K562 (cell line): ENCODE data around the gene OLFML1. TPM values are rescaled to one million over a fixed set of nuclear protein-coding genes. Genes with fewer than 3 reads are reported as not detected.

ENCODE experiments used
- ATAC-seq: fragments of 200-7000 bp; cut with Tn5 transposase; 3 replicates; pipeline ENCODE4 v1.9.1; 2020; ENCODE audit warnings: moderate library complexity
- BruUV-seq: library from RNA; stranded (reverse); fragments of 400-500 nt; replicated peaks from 2 replicates; lab custom pipeline; 2021; lab: Mats Ljungman, UMichigan
- CTCF ChIA-PET: fragments of 300-600 bp; formaldehyde crosslinking; extraction: SDS; loops from one replicate; lab custom pipeline; 2021; ENCODE audit warnings: low intra/inter-chr PET ratio; lab: Yijun Ruan, JAX
- POLR2A ChIA-PET: fragments of 300-600, 350-650 bp; sonication (Branson Sonifier 250); formaldehyde crosslinking; extraction: SDS; loops from one replicate; lab custom pipeline; 2021; ENCODE audit warnings: antibody characterized with exemption, inconsistent platforms; lab: Yijun Ruan, JAX
- DNase-seq, 4 experiments: peaks; one replicate each; pipeline versions ENCODE4 v3.0.0 to v3.0.0-alpha.2; 2011 to 2018; ENCODE audit warnings: low spot score in 3 of 4, mixed read lengths in 3 of 4; ENCODE audit errors: extremely low read depth in 1 of 4
- FAIRE-seq: peaks from 2 replicates; lab custom pipeline; 2011; peaks lifted over from hg19 to GRCh38; lab: Jason Lieb, UNC
- H2AFZ ChIP-seq: 2 replicates; pipeline ENCODE4 v1.6.0; 2011; ENCODE audit warnings: low read depth, low read length, control low read depth, inconsistent platforms
- H3K27ac ChIP-seq: fragments of 200-600 bp; 3 replicates; pipeline ENCODE4 v1.8.0; 2011; ENCODE audit warnings: low read depth, mild to moderate bottlenecking, control low read depth, inconsistent platforms, low read length, moderate library complexity, mixed read lengths; ENCODE audit errors: extremely low read depth
- H3K27me3 ChIP-seq, 2 experiments: fragments of 300-600 bp in 1 of 2; 2 replicates in 1 of 2; 3 replicates in 1 of 2; pipeline versions ENCODE4 v1.6.0 to v1.8.0; 2011; ENCODE audit warnings: inconsistent platforms in 2 of 2, low read length in 2 of 2, mild to moderate bottlenecking in 1 of 2, mixed read lengths in 1 of 2, moderate library complexity in 1 of 2; ENCODE audit not compliant: control insufficient read depth in 2 of 2, insufficient read depth in 2 of 2
- H3K36me3 ChIP-seq: fragments of 300-600 bp; 3 replicates; pipeline ENCODE4 v1.8.0; 2011; ENCODE audit warnings: mild to moderate bottlenecking, low read length, inconsistent platforms; ENCODE audit not compliant: control insufficient read depth, insufficient read depth
- H3K4me1 ChIP-seq, 2 experiments: fragments of 200-600 bp in 1 of 2; replicated peaks in 1 of 2; 2 replicates in 1 of 2; 3 replicates in 1 of 2; pipeline versions ENCODE4 v1.5.1 to v1.8.0; 2011; ENCODE audit warnings: inconsistent platforms in 2 of 2, low read length in 2 of 2, mild to moderate bottlenecking in 1 of 2, mixed read lengths in 1 of 2, moderate library complexity in 1 of 2; ENCODE audit not compliant: control insufficient read depth in 2 of 2, insufficient read depth in 2 of 2
- H3K4me2 ChIP-seq: 2 replicates; pipeline ENCODE4 v1.6.1; 2011; ENCODE audit warnings: low read length, control low read depth, inconsistent platforms, mixed read lengths; ENCODE audit not compliant: insufficient read depth
- H3K4me3 ChIP-seq: fragments of 200-600 bp; sonication (generic), shearing (Covaris generic); 2 replicates; pipeline ENCODE4 v1.5.1; 2016; ENCODE audit warnings: control low read depth, inconsistent platforms
- H3K79me2 ChIP-seq: fragments of 200-600 bp; 3 replicates; pipeline ENCODE4 v1.8.0; 2011; ENCODE audit warnings: low read length, inconsistent platforms; ENCODE audit not compliant: control insufficient read depth, insufficient read depth
- H3K9ac ChIP-seq, 2 experiments: 2 replicates each; pipeline versions ENCODE4 v1.6.0 to v1.6.1; 2011; ENCODE audit warnings: low read depth in 2 of 2, low read length in 2 of 2, control low read depth in 1 of 2, inconsistent platforms in 1 of 2, mild to moderate bottlenecking in 1 of 2, mixed read lengths in 1 of 2; ENCODE audit not compliant: insufficient read depth in 1 of 2
- H3K9me1 ChIP-seq: one replicate; pipeline ENCODE4 v1.6.0; 2011; ENCODE audit warnings: inconsistent platforms, mild to moderate bottlenecking, low read length, moderate library complexity; ENCODE audit not compliant: control insufficient read depth, insufficient read depth
- H3K9me3 ChIP-seq: replicated peaks from 2 replicates; pipeline ENCODE4 v1.5.1; 2011; ENCODE audit warnings: low read depth, low read length, inconsistent platforms; ENCODE audit not compliant: control insufficient read depth, insufficient read depth
- H4K20me1 ChIP-seq: replicated peaks from 2 replicates; pipeline ENCODE4 v1.6.1; 2011; ENCODE audit warnings: low read length, inconsistent platforms, mixed read lengths; ENCODE audit not compliant: control insufficient read depth, insufficient read depth
- DDX20 ChIP-seq: fragments of 450-650 bp; IDR thresholded peaks from 2 replicates; pipeline ENCODE4 v1.6.1; 2016; ENCODE audit warnings: missing genetic modification characterization, low read depth, mild to moderate bottlenecking, missing compliant biosample characterization, moderate library complexity
- GABPA ChIP-seq: fragments of 200-800 bp; sonication (Bioruptor generic); conservative IDR thresholded peaks from 2 replicates; pipeline ENCODE4 v1.6.1; 2016; ENCODE audit warnings: low read depth, missing genetic modification characterization, missing compliant biosample characterization
- IRF1 ChIP-seq: sonication (generic); formaldehyde crosslinking; IDR thresholded peaks from 2 replicates; pipeline ENCODE4 v1.8.0; 2022; ENCODE audit warnings: missing genetic modification reagents, mild to moderate bottlenecking, borderline replicate concordance
- NR2C1 ChIP-seq, 2 experiments: fragments of 450-650 bp; IDR thresholded peaks; 2 replicates each; pipeline ENCODE4 v1.6.1; 2017; ENCODE audit warnings: mild to moderate bottlenecking in 2 of 2, antibody characterized with exemption in 1 of 2, inconsistent platforms in 1 of 2, missing compliant biosample characterization in 1 of 2, missing genetic modification characterization in 1 of 2
- POLR2AphosphoS2 ChIP-seq: IDR thresholded peaks from 2 replicates; pipeline ENCODE4 v1.6.1; 2012; ENCODE audit warnings: low read length, improper control_type of control experiment
- RAD21 ChIP-seq, 2 experiments: fragments of 250-450 bp in 1 of 2; fragments of 450-650 bp in 1 of 2; sonication (Bioruptor Pico) in 1 of 2; formaldehyde crosslinking in 1 of 2; IDR thresholded peaks in 1 of 2; conservative IDR thresholded peaks in 1 of 2; 2 replicates each; pipeline versions ENCODE4 v1.4.0 to v1.8.0; 2020 to 2022; ENCODE audit warnings: mild to moderate bottlenecking in 2 of 2, moderate library complexity in 1 of 2
- RBM25 ChIP-seq: fragments of 200-400 bp; formaldehyde crosslinking; IDR thresholded peaks from 2 replicates; pipeline ENCODE4 v1.6.1; 2018; ENCODE audit warnings: low read length, low read depth, moderate library complexity; ENCODE audit not compliant: severe bottlenecking
- TBP ChIP-seq: optimal IDR thresholded peaks from 2 replicates; pipeline ENCODE3; 2011; ENCODE audit warnings: low read depth, low read length, improper control_type of control experiment
- ZBED1 ChIP-seq: IDR thresholded peaks from 2 replicates; pipeline ENCODE4 v1.6.1; 2014
- ZNF24 ChIP-seq: fragments of 450-650 bp; IDR thresholded peaks from 2 replicates; pipeline ENCODE4 v1.6.1; 2016
- WGBS: fragments of 100-300 bp; shearing (Covaris generic); methylation state at CpG from one replicate; pipeline ENCODE4 v1.1.6; 2016; ENCODE audit warnings: low coverage, mixed read lengths; ENCODE audit not compliant: insufficient coverage; ENCODE audit errors: missing lambda C conversion rate; 5-methylcytosine and 5-hydroxymethylcytosine counted together
- in situ Hi-C: fragments of 300-500 bp; cut with MboI; formaldehyde crosslinking; loops from 4 replicates; pipeline ENCODE4 v1.15.0; 2018; ENCODE audit warnings: inconsistent platforms, mixed read lengths
- intact Hi-C: fragments of 100-400 bp; cut with micrococcal nuclease; formaldehyde crosslinking; loops from 2 replicates; pipeline ENCODE4 v1.14.2; 2022
- polyA plus RNA-seq, 8 experiments: library from polyadenylated mRNA; depleted of rRNA in 4 of 8; stranded (reverse) in 5 of 8; unstranded in 3 of 8; fragments of >200 nt; fragmentation: Nextera tagmentation in 2 of 8; fragmentation: Illumina TruSeq in 1 of 8; extraction: Ambion mirVana in 2 of 8; extraction: Trizol in 1 of 8; gene quantifications; 2 replicates each; pipeline versions ENCODE4 v1.2.1 to v1.2.3, GENCODE V29; 2011 to 2014; ENCODE audit warnings: inconsistent platforms in 1 of 8, missing spikeins in 1 of 8
- total RNA-seq, 7 experiments: library from RNA; depleted of rRNA in 6 of 7; stranded (reverse); fragments of >200 nt in 6 of 7; fragmentation: Illumina TruSeq in 2 of 7; extraction: Trizol in 2 of 7; gene quantifications; 2 replicates each; pipeline versions ENCODE4 v1.2.1 to v1.2.3, GENCODE V29; 2011 to 2021; ENCODE audit warnings: low replicate concordance in 1 of 7

Gene OLFML1
- total and polyA plus RNA-seq, 9 of the 15 experiments (the other 6 are each of a cell fraction or from before 2014, with no cell fraction given): not detected

DNA sequence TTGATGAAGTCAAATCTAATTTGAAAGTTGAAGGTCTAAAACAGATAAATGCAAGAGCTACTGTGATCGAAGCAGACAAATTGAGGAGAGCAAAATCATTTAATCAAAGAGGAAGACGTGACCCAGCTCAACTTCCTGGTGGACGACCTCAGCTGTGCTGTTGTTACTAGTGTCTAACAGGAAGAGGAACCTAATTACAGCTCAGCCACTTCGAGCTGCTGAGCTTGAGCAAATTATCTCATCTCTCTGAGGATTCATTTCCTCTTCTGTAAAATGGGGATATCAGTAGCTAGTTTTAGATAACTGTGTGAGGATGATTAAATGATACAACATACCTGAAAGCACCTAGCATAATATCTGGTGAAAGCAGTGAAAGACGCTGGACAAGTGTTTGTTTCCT is 48.6 kb upstream of the OLFML1 start:
- CTCF ChIA-PET: no interaction called here
- Histone ChIP-seq H3K9ac (no peak overlapping the region), H3K27me3 (no peaks in the 10 kb centered on the region; a peak in 1 of 5 replicates), H3K27ac (no peak overlapping the region), H3K4me3 (no peak overlapping the region), H3K4me2 (no peak overlapping the region), H3K9me3 (no peaks in the 10 kb centered on the region), H3K79me2 (no peaks in the 10 kb centered on the region), H2AFZ (no peak overlapping the region), H4K20me1 (no peaks in the 10 kb centered on the region), H3K4me1 (no peaks in the 10 kb centered on the region), H3K9me1 (no peaks in the 10 kb centered on the region), H3K36me3 (no peaks in the 10 kb centered on the region)
- FAIRE-seq: no peak
- 0% methylated on average over 5 of the region's 5 CpGs for WGBS
- intact Hi-C loops (no loop called here), in situ Hi-C loops (no loop called here)
- no peak for TF ChIP-seq ZNF24
- TF ChIP-seq RBM25: peak; percentile 11
- TF ChIP-seq POLR2AphosphoS2: no peak
- no peak for TF ChIP-seq IRF1 (CRISPR knock-in tag)
- no peak for TF ChIP-seq DDX20
- no peak for TF ChIP-seq ZBED1
- TF ChIP-seq GABPA (tag): 0 out of 2 replicates have a peak, but pooled peaks have one; percentile 34
- TF ChIP-seq NR2C1 (IDR thresholded peaks at IDR 0.05): no peak
- no peak for TF ChIP-seq NR2C1 (tag; IDR thresholded peaks at IDR 0.05)
- no peak for TF ChIP-seq TBP
- no peak for TF ChIP-seq RAD21 (CRISPR knock-in tag; conservative IDR thresholded peaks at IDR 0.05 in 1 of 2, IDR thresholded peaks at IDR 0.05 in 1 of 2)
- ATAC-seq: no peak
- no peak for DNase-seq
- POLR2A ChIA-PET: no interaction called here
- no TSS peak for BruUV-seq
